HG03196 (cell line): ENCODE measurements around the gene NR2E3.

Experiments used
- ATAC-seq: cut with Tn5 transposase; IDR thresholded peaks from one replicate; pipeline ENCODE4 v1.9.1; 2021; ENCODE audit not compliant: unreplicated experiment

The NR2E3 gene

GRCh38 chr15:71790081-71790480 is 20.3 kb upstream of the NR2E3 start:
- ATAC-seq = no peak

- ATAC-seq = no peak
Observed at GRCh38 chr15:71791975-71792374, 18.4 kb upstream of the NR2E3 start.

GRCh38 chr15:71792521-71792920 is 17.8 kb upstream of the NR2E3 start:
- no peak for ATAC-seq

GRCh38 chr15:71798641-71799040 is 11.7 kb upstream of the NR2E3 start:
- ATAC-seq = no peak

GRCh38 chr15:71800190-71800589 is 10.2 kb upstream of the NR2E3 start:
- ATAC-seq = no peak

- no peak for ATAC-seq
Observed at GRCh38 chr15:71800835-71801745, 9.3 kb upstream of the NR2E3 start.

- no peak for ATAC-seq
Observed at GRCh38 chr15:71801935-71802655, 8.3 kb upstream of the NR2E3 start.

- ATAC-seq = no peak
Observed at GRCh38 chr15:71802770-71803169, 7.6 kb upstream of the NR2E3 start.

GRCh38 chr15:71804226-71804625 is 6.1 kb upstream of the NR2E3 start:
- no peak for ATAC-seq

- no peak for ATAC-seq
Observed at GRCh38 chr15:71804695-71805470, 5.5 kb upstream of the NR2E3 start.

GRCh38 chr15:71806452-71806931 is 3.9 kb upstream of the NR2E3 start:
- ATAC-seq = no peak

GRCh38 chr15:71807125-71807629 is 3.2 kb upstream of the NR2E3 start:
- no peak for ATAC-seq

GRCh38 chr15:71807691-71808091 is 2.7 kb upstream of the NR2E3 start:
- no peak for ATAC-seq

- no peak for ATAC-seq
Observed at GRCh38 chr15:71808311-71809020, 1.9 kb upstream of the NR2E3 start.

GRCh38 chr15:71809346-71809745 is 1.0 kb upstream of the NR2E3 start:
- ATAC-seq = no peak

GRCh38 chr15:71811036-71811736 is 832 bp downstream of the NR2E3 start:
- ATAC-seq = no peak

- no peak for ATAC-seq
Observed at GRCh38 chr15:71811752-71812735, 1.7 kb downstream of the NR2E3 start.

- no peak for ATAC-seq
Observed at GRCh38 chr15:71812966-71813722, 2.8 kb downstream of the NR2E3 start.
